Activated CD8-positive, alpha-beta memory T cell treated with anti-CD3 and anti-CD28 coated beads, Interleukin-2, amount 50 U/mL, for 1 hour (primary cell): Measurements from ENCODE around the gene MME.

Experiments
- DNase-seq: peaks from one replicate; pipeline ENCODE4 v3.0.0-alpha.2; 2020; ENCODE audit errors: extremely low read depth

Gene MME

GRCh38 chr3:155232605-155233004 is 152.5 kb downstream of the MME start:
- no peak for DNase-seq

GRCh38 chr3:155233213-155233612 is 153.1 kb downstream of the MME start:
- DNase-seq, result no peak
